Measurements from ENCODE around the gene OR6B3.

GRCh38 chr2:240053173-240054155, at the start of gene OR6B3:
- TF ChIP-seq POLR2A (IDR thresholded peaks at IDR 0.05; ENCODE audit: low read depth) = no peak
- TF ChIP-seq CTCF (IDR thresholded peaks at IDR 0.05) = no peak
